Keratinocyte (primary cell): ENCODE data around the gene PITPNC1. TPM values are rescaled to one million over a fixed set of nuclear protein-coding genes. Genes with fewer than 3 reads are reported as not detected.

ENCODE experiments used
- DNase-seq: peaks from one replicate; pipeline ENCODE4 v3.0.0-alpha.2; 2011; ENCODE audit warnings: low read depth, missing footprints, low spot score
- FAIRE-seq: peaks from 2 replicates; lab custom pipeline; 2011; peaks lifted over from hg19 to GRCh38; lab: Jason Lieb, UNC
- H2AFZ ChIP-seq: 2 replicates; pipeline ENCODE4 v1.6.0; 2012; ENCODE audit warnings: low read length, control low read depth, inconsistent platforms; ENCODE audit not compliant: control insufficient read depth
- H3K27ac ChIP-seq: 2 replicates; pipeline ENCODE4 v1.5.1; 2011; ENCODE audit warnings: low read length; ENCODE audit not compliant: control insufficient read depth, insufficient read depth
- H3K27me3 ChIP-seq: 3 replicates; pipeline ENCODE4 v1.6.0; 2011; ENCODE audit warnings: low read length; ENCODE audit not compliant: control insufficient read depth, insufficient read depth; ENCODE audit errors: extremely low read depth
- H3K36me3 ChIP-seq, 2 experiments: 2 replicates in 1 of 2; 3 replicates in 1 of 2; pipeline ENCODE4 v1.5.1; 2011; ENCODE audit warnings: low read length in 2 of 2, mild to moderate bottlenecking in 1 of 2; ENCODE audit not compliant: control insufficient read depth in 2 of 2, insufficient read depth in 2 of 2; ENCODE audit errors: extremely low read depth in 1 of 2
- H3K4me1 ChIP-seq: 3 replicates; pipeline ENCODE4 v1.5.1; 2011; ENCODE audit warnings: low read length; ENCODE audit not compliant: control insufficient read depth, insufficient read depth; ENCODE audit errors: extremely low read depth
- H3K4me2 ChIP-seq: 3 replicates; pipeline ENCODE4 v1.6.0; 2011; ENCODE audit warnings: low read depth, low read length; ENCODE audit not compliant: control insufficient read depth, insufficient read depth; ENCODE audit errors: extremely low read depth
- H3K4me3 ChIP-seq, 3 experiments: fragments of 200-600 bp in 1 of 3; sonication (generic) in 1 of 3; 2 replicates in 2 of 3; 3 replicates in 1 of 3; pipeline ENCODE4 v1.5.1; 2011 to 2016; ENCODE audit warnings: low read length in 3 of 3, mild to moderate bottlenecking in 3 of 3, control low read depth in 2 of 3, inconsistent platforms in 1 of 3, low read depth in 1 of 3, mixed read lengths in 1 of 3, mixed run types in 1 of 3, moderate library complexity in 1 of 3; ENCODE audit not compliant: control insufficient read depth in 2 of 3, insufficient read depth in 2 of 3; ENCODE audit errors: extremely low read depth in 1 of 3
- H3K79me2 ChIP-seq: 2 replicates; pipeline ENCODE4 v1.6.0; 2012; ENCODE audit warnings: low read length; ENCODE audit not compliant: control insufficient read depth, insufficient read depth
- H3K9ac ChIP-seq: 3 replicates; pipeline ENCODE4 v1.6.0; 2011; ENCODE audit warnings: low read length; ENCODE audit not compliant: control insufficient read depth, insufficient read depth; ENCODE audit errors: extremely low read depth
- H3K9me1 ChIP-seq: 3 replicates; pipeline ENCODE4 v1.6.0; 2011; ENCODE audit warnings: low read length; ENCODE audit not compliant: control insufficient read depth, insufficient read depth; ENCODE audit errors: extremely low read depth
- H3K9me3 ChIP-seq: 2 replicates; pipeline ENCODE4 v1.5.1; 2012; ENCODE audit warnings: low read depth, low read length; ENCODE audit not compliant: control insufficient read depth
- H4K20me1 ChIP-seq: 3 replicates; pipeline ENCODE4 v1.6.0; 2011; ENCODE audit warnings: low read length; ENCODE audit not compliant: control insufficient read depth, insufficient read depth; ENCODE audit errors: extremely low read depth
- CTCF ChIP-seq, 3 experiments: IDR thresholded peaks in 1 of 3; conservative IDR thresholded peaks in 1 of 3; optimal IDR thresholded peaks in 1 of 3; 2 replicates in 2 of 3; 3 replicates in 1 of 3; pipeline versions ENCODE3 to v1.5.1; 2011; ENCODE audit warnings: low read length in 3 of 3, mild to moderate bottlenecking in 3 of 3, moderate library complexity in 2 of 3, control low read depth in 1 of 3, inconsistent platforms in 1 of 3; ENCODE audit not compliant: insufficient read depth in 2 of 3; ENCODE audit errors: extremely low read depth in 1 of 3
- EZH2 ChIP-seq: IDR thresholded peaks from one replicate; pipeline ENCODE4 v1.6.1; 2012; ENCODE audit warnings: inconsistent platforms, mild to moderate bottlenecking, low read length, moderate library complexity
- dilution Hi-C: fragments of 300-500 bp; cut with MboI; formaldehyde crosslinking; loops from one replicate; pipeline ENCODE4 v1.7.0; 2020; ENCODE audit warnings: low sequenced_read_pairs; ENCODE audit not compliant: extremely low pct_ligation_motif_present
- polyA plus RNA-seq, 5 experiments: library from polyadenylated mRNA; depleted of rRNA in 3 of 5; stranded (reverse) in 3 of 5; stranded (forward) in 1 of 5; unstranded in 1 of 5; fragments of >200 nt; gene quantifications; 1 replicate in 1 of 5; 2 replicates in 3 of 5; 3 replicates in 1 of 5; pipeline versions ENCODE4 v1.2.1 to v1.2.3, GENCODE V29; 2011 to 2012; ENCODE audit warnings: missing spikeins in 2 of 5, low read depth in 1 of 5, low replicate concordance in 1 of 5

Gene PITPNC1
- polyA plus RNA-seq, 1 donor (not counting 4 experiments of a cell fraction or from before 2014, with no cell fraction given): 24.8 TPM

DNA sequence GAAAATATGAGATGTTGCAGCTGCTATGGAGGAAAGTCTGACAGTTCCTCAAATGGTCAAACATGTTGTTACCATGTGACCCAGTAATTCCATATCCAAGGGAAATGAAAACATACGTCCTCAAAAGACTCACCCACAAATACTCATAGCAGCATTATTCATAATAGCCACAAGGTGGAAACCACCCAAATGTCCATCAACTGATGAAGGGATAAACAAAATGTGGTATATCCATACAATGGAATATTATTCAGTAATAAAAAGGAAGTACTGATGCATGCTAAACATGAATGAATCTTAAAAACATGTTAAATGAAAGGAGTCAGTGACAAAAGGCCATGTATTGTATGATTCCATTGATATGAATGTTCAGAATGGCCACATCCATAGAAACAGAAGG, 140.2 kb downstream of the PITPNC1 start:
- Histone ChIP-seq H3K4me3 (no peak overlapping the region), H3K36me3 (peaks cover 0 to 1% of the 10 kb centered on the region in 2 experiments), H3K9ac (no peak overlapping the region), H3K79me2 (no peaks in the 10 kb centered on the region), H3K27me3 (no peaks in the 10 kb centered on the region), H3K9me3 (no peaks in the 10 kb centered on the region), H2AFZ (no peak overlapping the region), H3K4me1 (no peaks in the 10 kb centered on the region), H3K27ac (no peak overlapping the region), H4K20me1 (no peaks in the 10 kb centered on the region), H3K4me2 (no peak overlapping the region), H3K9me1 (no peaks in the 10 kb centered on the region)
- TF ChIP-seq CTCF (optimal IDR thresholded peaks at IDR 0.05 in 1 of 3, IDR thresholded peaks at IDR 0.05 in 1 of 3, conservative IDR thresholded peaks at IDR 0.05 in 1 of 3; ENCODE audit: extremely low read depth in 1 of 3, insufficient read depth in 2 of 3, low read length in 3 of 3): no peak
- TF ChIP-seq EZH2: no peak
- dilution Hi-C loops: no loop called here
- DNase-seq (no peak), FAIRE-seq (no peak)

- no peak overlapping the region for H3K4me2 ChIP-seq
- FAIRE-seq: no peak
- dilution Hi-C loops: no loop called here
Measured at GRCh38 chr17:67518876-67519275, 141.8 kb downstream of the PITPNC1 start.

More at GRCh38 chr17:67518876-67519275, 141.8 kb downstream of the PITPNC1 start:
- no peaks in the 10 kb centered on the region for H3K4me1 ChIP-seq
- H3K27ac ChIP-seq: no peak overlapping the region
- no peak overlapping the region for H3K9ac ChIP-seq
- no peaks in the 10 kb centered on the region for H3K9me3 ChIP-seq
- no peak for TF ChIP-seq CTCF (optimal IDR thresholded peaks at IDR 0.05 in 1 of 3, IDR thresholded peaks at IDR 0.05 in 1 of 3, conservative IDR thresholded peaks at IDR 0.05 in 1 of 3; ENCODE audit: extremely low read depth in 1 of 3, insufficient read depth in 2 of 3, low read length in 3 of 3)
- no peak for TF ChIP-seq EZH2
- peaks cover 0 to 1% of the 10 kb centered on the region in 2 experiments for H3K36me3 ChIP-seq
- no peak overlapping the region for H3K4me3 ChIP-seq
- no peaks in the 10 kb centered on the region for H3K27me3 ChIP-seq
- H2AFZ ChIP-seq: no peak overlapping the region
- no peaks in the 10 kb centered on the region for H3K9me1 ChIP-seq
- no peaks in the 10 kb centered on the region for H3K79me2 ChIP-seq
- DNase-seq: no peak
- no peaks in the 10 kb centered on the region for H4K20me1 ChIP-seq
